HG03280 (cell line): Measurements from ENCODE around the gene PNPO.
"Not testable (repeated sequence)": the region's sequence is repeated elsewhere in the genome, so short reads cannot be mapped to it uniquely, and the experiment has no call there.

Source experiments
- ATAC-seq: cut with Tn5 transposase; IDR thresholded peaks from one replicate; pipeline ENCODE4 v1.9.1; 2021; ENCODE audit warnings: mild to moderate bottlenecking, moderate library complexity; ENCODE audit not compliant: unreplicated experiment

The PNPO gene

GRCh38 chr17:47917581-47917980 is 23.8 kb upstream of the PNPO start:
- no peak for ATAC-seq

- no peak for ATAC-seq
Observed at GRCh38 chr17:47918006-47918405, 23.4 kb upstream of the PNPO start.

GRCh38 chr17:47918991-47919390 is 22.4 kb upstream of the PNPO start:
- no peak for ATAC-seq

GRCh38 chr17:47919889-47920288 is 21.5 kb upstream of the PNPO start:
- ATAC-seq, result not testable (repeated sequence)

GRCh38 chr17:47924785-47925677 is 16.3 kb upstream of the PNPO start:
- no peak for ATAC-seq

GRCh38 chr17:47925678-47925988 is 15.7 kb upstream of the PNPO start:
- no peak for ATAC-seq

- no peak for ATAC-seq
Observed at GRCh38 chr17:47927821-47928400, 13.5 kb upstream of the PNPO start.

- ATAC-seq, result no peak
Observed at GRCh38 chr17:47928415-47928814, 13.0 kb upstream of the PNPO start.

- ATAC-seq, result no peak
Observed at GRCh38 chr17:47929218-47930000, 12.0 kb upstream of the PNPO start.

GRCh38 chr17:47931848-47932247 is 9.5 kb upstream of the PNPO start:
- ATAC-seq, result no peak

GRCh38 chr17:47934856-47935255 is 6.5 kb upstream of the PNPO start:
- ATAC-seq, result no peak

GRCh38 chr17:47935468-47935867 is 5.9 kb upstream of the PNPO start:
- ATAC-seq, result not testable (repeated sequence)

- no peak for ATAC-seq
Observed at GRCh38 chr17:47935961-47936360, 5.4 kb upstream of the PNPO start.

- no peak for ATAC-seq
Observed at GRCh38 chr17:47937941-47938340, 3.4 kb upstream of the PNPO start.

GRCh38 chr17:47942096-47942510 is 732 bp downstream of the PNPO start:
- no peak for ATAC-seq

GRCh38 chr17:47942568-47942967 is 1.2 kb downstream of the PNPO start:
- ATAC-seq, result no peak

GRCh38 chr17:47945080-47945479 is 3.7 kb downstream of the PNPO start:
- no peak for ATAC-seq

- no peak for ATAC-seq
Observed at GRCh38 chr17:47945529-47946508, 4.4 kb downstream of the PNPO start.

GRCh38 chr17:47946516-47946915 is 5.1 kb downstream of the PNPO start:
- ATAC-seq, result no peak

- peak; percentile 61 for ATAC-seq
Observed at GRCh38 chr17:47946929-47947397, 5.6 kb downstream of the PNPO start.
